ENCODE measurements around the gene GLP2R.

Gene GLP2R

DNA sequence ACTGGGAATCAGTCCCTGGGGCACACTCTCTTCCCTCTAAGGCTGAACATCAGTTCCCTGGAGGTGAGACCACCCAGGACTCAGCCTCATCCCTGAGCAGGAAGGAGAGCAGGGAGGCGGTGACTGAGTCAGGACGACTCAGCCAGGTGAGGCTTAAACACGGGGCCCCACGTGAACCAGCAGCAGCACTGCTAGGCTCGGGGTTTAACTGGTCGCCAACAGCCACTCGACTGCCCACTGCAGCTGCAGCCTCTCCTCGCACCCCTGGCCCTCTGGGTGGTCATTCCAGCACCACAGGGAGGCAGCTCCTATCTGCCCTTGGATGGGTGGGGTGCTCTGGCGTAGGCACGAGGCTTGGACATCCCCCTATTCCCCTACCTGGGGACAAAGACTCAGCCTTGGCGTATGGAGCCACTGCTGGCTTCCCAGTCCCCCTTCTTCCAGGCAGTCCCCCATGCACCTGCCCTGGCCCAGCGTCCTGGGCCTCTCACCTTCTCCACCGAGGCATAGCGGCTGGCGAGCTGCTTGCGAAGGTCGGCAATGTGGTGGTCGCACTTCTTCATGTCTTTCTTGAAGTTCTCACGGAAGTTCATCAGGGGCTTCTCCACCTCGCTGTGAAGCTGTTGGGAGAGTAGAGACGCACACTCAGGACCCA, 100.6 kb downstream of the GLP2R start:
- no peak for DNase-seq

DNA sequence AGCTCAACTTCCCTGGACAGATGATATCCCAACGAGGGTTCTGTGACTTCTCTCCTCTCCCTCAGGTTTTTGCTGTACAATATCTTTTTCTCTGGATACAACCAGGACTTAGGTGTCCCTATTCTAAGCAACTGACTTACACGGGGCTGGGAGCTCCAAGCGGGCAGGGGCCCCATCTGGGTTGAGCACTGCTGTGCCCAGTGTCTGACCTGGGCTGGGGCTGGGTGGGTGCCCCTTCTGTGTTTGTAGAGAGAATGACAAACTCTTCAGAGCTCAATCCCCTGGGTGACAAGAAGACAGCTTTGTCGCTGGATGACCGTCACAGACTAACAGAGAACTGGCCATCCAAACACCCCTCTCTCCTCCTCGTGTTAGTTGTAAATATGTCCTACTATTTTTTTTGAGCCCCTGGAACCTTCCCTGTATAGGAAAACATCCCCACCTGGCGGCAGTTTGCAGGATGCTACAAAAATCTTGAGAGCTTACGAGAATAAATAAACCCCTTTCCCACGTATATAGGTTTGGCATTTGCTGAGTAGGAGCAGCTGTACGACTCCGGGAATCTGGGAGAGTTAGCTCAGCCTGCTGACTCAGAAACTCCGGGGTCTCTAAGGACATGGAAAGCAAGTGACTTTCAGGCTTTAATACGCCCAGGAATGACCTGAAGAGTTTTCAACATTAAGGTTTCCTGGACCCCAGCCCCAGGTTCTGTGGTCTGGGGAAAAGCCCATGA, 103.0 kb downstream of the GLP2R start:
- no peak for DNase-seq

DNA sequence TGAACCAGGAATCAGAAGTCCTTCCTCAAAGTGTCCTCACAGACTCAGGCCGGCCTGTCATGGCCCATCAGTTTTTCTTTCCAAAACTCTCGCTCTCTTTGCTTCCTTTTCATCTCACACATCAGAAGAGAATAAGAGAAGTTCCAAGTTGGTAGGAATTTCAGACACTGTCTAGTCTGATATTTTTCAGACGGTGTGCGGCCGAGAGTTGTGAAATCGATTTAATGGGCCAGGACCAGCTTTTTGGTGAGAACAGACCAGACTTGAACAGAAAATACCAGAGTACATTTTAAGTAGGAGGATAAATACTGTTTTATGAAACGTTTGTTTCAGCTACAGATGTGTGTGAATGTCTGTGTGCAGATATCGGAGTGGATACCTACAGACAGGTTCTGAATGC, 104.1 kb downstream of the GLP2R start:
- no peak for DNase-seq

DNA sequence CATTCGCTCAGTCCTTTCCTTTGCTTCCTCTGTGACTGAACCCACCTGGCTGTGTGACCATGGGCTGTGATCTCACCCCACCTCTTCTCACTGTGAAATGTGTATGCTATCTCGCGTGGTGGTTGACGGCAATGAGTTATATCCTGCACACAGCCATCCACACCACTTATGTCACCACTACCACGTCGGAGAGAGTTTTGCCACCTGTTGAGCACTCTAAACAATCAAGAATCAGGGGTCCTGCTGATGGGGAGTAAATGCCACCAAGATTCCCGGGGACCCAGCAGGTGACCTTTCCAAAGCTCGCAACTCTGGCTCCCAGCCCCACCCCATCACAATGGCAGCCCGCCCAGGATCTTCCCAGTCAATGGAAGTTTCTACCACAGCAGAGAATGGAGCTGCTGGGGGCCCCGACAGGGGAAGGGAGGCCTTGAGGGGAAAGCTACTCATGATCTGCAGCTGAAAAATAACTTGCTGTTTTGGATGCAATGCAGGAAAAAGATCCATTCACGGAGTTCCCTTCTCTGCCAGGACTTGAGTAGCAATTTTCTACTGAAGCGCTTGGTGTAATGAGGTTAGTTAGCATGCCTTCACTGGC, 105.5 kb downstream of the GLP2R start:
- no peak for DNase-seq

DNA sequence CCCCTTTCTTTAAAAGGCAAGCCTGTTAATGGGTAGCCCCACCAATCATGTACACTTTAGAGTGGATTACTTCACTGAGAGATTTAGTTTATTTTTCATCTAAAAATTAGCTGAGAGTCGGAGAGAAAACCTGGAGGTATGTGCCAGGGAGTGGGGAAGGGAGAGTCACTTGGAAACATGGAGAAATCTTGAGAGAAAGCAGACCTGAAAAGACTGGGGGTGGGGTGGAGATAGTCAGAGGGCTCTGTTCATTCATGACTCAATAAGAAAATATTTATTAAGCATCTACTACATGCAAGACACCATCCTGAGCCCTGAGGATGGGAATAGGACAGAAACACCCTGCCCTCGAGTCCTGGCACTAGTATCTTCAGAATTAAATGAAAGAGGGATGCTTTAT, 106.8 kb downstream of the GLP2R start:
- DNase-seq = no peak

DNA sequence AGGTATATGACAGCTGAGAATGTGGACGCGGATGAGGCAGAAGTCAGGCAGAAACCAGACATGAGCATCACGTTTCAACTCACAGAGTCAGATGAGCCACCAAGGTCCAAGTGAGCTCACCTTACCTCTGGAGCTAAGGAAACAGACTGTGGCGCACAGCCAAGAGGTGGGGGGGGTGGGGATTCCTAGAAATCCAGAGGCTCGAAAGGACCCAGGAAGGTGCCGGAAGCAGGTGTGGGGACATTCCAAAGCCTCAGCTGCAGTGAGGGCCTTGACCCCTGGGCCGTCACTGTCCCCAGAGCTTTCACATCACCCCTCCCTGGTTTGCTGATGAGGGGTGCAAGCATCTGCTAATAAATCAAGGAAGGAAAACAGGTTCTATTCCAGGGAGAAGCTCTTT, 108.6 kb downstream of the GLP2R start:
- DNase-seq = no peak

DNA sequence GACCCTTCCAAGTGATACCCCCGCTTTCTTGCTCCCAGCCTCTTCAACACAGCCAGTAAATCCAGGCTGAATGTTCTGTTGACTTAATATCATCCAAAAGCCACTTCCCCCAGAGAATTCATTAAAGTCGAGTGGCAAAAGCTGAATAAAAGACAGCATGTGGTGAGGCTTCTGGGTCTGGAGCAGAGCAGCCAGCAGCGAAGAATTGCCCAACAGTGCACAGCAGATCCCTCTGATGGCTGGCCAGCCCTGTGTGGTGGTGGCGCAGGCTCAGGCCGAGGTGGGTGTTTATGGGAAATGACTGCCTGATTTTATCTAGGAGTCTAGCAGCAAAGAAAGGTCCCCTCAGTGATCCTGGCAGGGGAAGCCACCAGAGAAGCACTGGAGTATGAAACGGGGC, 109.7 kb downstream of the GLP2R start:
- no peak for DNase-seq

DNA sequence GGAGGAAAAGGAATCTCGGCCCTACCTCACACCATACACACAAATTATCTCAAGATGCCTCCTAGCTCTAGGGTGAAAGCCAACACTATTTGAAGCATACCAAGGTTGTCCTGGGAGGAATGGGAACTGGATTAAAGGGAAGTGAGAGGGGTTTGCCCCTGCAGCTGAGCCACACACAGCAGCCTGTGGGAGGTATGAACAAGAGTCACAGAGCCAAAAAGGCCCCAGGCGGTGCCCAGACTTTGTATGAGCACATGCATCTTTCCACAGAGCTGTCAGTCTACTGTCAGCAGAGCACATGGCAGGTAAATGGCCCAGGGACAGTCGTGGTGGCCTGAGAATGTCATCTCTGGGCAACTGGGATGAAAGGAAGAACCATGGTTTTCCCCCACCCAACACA, 110.4 kb downstream of the GLP2R start:
- DNase-seq = no peak

DNA sequence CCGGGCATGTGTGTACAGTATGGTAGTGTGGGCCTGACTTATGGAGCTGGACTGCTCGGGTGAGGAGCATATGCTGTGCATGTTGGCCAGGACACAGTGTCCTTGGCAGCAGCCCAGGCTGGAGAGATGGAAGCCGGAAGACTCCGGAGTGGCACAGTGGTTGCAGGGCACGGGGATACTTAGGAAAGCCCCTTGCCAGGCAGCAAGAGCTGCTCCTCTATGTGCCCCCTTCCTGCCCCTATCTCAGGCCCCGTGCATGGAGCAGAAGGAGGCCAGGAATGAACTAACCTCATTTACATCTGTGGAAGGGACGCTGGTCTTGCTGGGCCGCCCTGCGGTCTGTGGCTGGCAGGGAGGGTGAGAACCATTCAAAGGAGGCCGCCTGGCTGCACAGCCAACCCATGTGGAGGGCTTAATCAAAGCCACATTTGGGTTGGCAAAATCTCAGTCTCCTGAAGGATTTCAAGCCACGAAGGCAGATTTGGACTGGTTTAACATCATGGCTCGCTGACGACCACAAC, 111.6 kb downstream of the GLP2R start:
- peak in 1 of 2 experiments; percentile 4 for DNase-seq

DNA sequence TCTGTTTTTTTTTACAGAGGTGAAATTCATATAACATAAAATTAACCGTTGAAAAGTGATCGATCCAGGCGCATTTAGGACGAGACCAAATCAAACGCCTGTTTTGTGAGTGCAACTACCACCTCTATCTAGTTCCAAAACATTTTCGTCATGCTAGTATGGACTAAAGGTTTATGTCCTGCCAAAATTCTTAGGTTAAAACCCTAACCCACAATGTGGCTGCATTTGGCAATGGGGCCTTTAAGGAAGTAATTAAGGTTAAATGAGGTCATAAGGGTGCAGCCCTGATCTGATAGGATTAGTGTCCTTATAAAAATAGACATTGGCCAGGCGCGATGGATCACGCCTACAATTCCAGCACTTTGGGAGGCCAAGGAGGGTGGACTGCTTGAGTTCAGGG, 112.2 kb downstream of the GLP2R start:
- DNase-seq = no peak

DNA sequence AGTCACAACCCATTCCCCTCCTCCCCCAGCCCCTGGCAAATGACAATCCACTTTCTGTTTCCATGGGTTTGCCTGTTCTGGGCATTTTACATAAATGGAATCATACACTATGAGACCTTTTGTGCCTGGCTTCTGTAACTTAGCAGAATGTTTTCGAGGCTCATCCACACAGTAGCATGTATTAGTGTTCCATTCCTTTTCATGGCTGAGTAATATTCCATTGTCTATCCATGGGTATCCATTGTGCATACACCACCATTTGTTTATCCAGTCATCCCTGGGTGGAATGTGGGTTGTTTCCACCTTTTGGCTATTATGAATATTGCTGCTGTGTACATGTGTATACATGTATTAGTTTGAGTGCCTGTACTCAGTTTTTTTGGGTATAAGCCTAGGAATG, 113.0 kb downstream of the GLP2R start:
- no peak for DNase-seq

DNA sequence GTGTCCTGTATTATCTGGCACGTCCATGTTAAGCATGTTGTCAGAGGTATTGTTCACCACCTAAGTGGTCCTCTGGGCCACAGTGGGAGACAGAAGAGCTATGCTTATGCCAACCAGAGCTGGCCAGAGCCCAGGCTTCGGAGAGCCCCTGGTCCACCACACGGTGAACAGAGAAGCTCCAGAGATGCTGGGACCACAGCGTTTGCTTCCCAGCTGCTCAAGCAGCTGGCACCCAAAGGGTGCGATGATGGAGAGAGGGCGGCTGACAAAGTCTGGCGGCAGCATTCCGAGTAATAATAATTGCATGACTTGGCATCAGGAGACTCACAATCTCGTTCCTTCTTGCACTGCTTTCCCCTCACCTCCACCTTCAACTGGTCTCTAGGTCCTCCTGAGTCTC, 115.1 kb downstream of the GLP2R start:
- no peak for DNase-seq

DNA sequence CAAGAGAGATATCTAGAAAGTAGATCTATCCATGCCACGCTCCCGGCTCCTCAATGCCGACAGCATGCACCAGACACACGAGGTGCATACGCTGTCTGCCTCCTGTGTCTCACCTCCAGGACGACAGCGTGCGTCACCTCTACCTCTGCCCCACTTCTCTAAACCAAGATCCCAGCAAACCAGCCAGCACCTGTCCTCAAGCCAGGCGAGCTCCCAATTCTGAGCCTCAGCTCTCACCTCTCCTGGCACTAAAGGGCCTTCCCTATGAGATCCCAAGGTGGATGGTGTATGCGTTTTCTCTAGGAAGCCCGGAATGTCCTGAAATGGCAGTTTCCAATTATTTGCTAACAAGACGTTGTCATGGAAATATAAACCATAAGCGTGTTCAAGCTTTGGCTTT, 115.6 kb downstream of the GLP2R start:
- no peak for DNase-seq

Measured in NCI-H446 (cell line).